Immature natural killer cell (primary cell): ENCODE results near the gene PDE6D. TPM values are rescaled to one million over a fixed set of nuclear protein-coding genes. Genes with fewer than 3 reads are reported as not detected.

Experiments
- DNase-seq, 3 donors: peaks; one replicate each; pipeline ENCODE4 v3.0.0; 2022; ENCODE audit warnings: mixed read lengths in 1 of 3
- H3K27ac Mint-ChIP-seq, 6 donors: one replicate each; pipeline ENCODE4 v1.8.0; 2020; ENCODE audit warnings: mixed read lengths in 6 of 6, mild to moderate bottlenecking in 5 of 6, inconsistent platforms in 4 of 6, moderate library complexity in 3 of 6
- H3K27me3 Mint-ChIP-seq, 3 donors: one replicate each; pipeline ENCODE4 v1.8.0; 2020 to 2021; ENCODE audit warnings: low read depth in 3 of 3, mild to moderate bottlenecking in 3 of 3, mixed read lengths in 3 of 3, moderate library complexity in 3 of 3, inconsistent platforms in 1 of 3
- H3K36me3 Mint-ChIP-seq, 3 donors: one replicate each; pipeline ENCODE4 v1.8.0; 2020; ENCODE audit warnings: mixed read lengths in 3 of 3, inconsistent platforms in 2 of 3, mild to moderate bottlenecking in 2 of 3
- H3K4me1 Mint-ChIP-seq, 2 donors: one replicate each; pipeline ENCODE4 v1.8.0; 2020; ENCODE audit warnings: inconsistent platforms in 2 of 2, mild to moderate bottlenecking in 2 of 2, mixed read lengths in 2 of 2, moderate library complexity in 1 of 2
- H3K4me3 Mint-ChIP-seq, 5 donors: one replicate each; pipeline ENCODE4 v1.8.0; 2020; ENCODE audit warnings: mild to moderate bottlenecking in 5 of 5, mixed read lengths in 5 of 5, inconsistent platforms in 3 of 5, moderate library complexity in 3 of 5
- H3K9me3 Mint-ChIP-seq, 6 donors: one replicate each; pipeline ENCODE4 v1.8.0; 2020; ENCODE audit warnings: mild to moderate bottlenecking in 6 of 6, mixed read lengths in 6 of 6, inconsistent platforms in 4 of 6, moderate library complexity in 3 of 6
- polyA plus RNA-seq, 3 donors: library from polyadenylated mRNA; unstranded; fragments of 300-500 nt; fragmentation: Illumina TruSeq; gene quantifications; one replicate each; pipeline ENCODE4 v1.2.3, GENCODE V29; 2021

Gene PDE6D
- polyA plus RNA-seq = 10 to 100 TPM; 62.2 to 84.5 (median 72.6) TPM

DNA sequence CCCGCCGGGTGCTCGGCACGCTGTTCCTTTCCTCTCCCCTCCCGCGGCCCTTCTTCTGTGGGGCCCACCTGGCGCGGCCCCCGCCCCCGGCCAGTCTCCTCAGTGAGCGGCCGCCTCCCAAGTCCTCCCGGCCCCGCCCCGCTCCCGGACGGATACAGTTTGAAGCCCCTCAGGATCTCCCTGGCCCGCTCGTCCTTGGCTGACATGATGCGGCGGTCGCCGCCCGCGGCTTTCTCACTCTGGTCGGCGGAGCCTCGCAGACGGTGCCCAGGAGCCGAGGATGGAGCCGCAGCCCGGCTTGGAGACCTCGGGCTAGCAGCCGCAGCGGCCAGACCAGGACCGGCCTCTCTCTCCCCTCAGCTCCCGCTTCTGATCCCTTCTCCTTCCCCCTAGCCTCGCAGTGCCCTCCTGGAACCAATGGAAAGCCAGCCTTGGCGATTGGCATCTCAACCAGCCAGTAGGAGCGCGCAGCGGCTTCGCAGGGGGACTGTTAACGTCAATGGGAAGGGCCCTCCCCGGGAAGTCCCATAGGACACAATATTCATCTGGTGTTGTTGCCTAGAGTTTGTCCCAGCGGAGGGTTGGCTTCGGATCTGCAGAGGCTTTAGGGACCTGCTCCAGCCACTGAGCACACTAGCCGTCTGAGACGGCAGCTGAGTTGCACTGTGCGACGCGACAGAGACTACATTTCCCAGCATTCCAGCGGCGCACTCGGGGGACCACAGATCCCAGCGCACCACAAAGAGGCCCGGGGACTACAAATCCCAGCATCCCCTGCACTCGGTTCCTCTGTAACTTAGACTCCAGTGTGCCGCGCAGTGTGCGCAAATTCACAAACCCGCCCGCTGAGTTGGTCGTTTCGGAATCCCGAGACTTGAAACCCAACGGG lies at the start of gene PDE6D:
PDE6D (minus strand) TSS at position 374 of the 889 bp plus-strand sequence; CDS start at position 206, 168 bp downstream.
- Mint-ChIP-seq H3K4me1 (peaks cover 43 to 57% of the 10 kb centered on the region in 2 donors), H3K36me3 (no peaks in the 10 kb centered on the region), H3K27ac (peak within 1 kb of the TSS; percentile 95 to 99 (median 96)), H3K27me3 (peaks cover 0 to 8% (median 4%) of the 10 kb centered on the region in 3 donors), H3K4me3 (peak within 1 kb of the TSS; percentile 96 to 100 (median 98)), H3K9me3 (no peaks in the 10 kb centered on the region)
- DNase-seq = peak; percentile 96

DNA sequence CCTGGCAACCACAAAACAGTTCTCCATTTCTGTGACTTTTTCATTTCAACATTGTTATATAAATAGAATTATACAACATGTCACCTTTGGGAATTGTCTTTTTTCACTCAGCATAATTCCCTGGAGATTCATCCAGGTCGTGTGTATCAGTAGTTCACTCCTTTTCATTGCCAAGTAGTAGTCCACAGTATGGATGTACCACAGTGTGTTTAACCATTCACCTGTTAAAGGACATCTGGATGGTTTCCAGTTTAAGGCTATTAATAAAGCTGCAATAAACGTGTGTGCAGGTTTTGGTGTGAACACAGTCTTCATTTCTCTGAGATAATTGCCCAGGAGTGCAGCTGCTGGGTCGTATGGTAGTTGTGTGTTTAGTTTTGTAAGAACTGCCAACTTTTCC lies 40.8 kb upstream of the PDE6D start:
- Mint-ChIP-seq H3K9me3 (no peaks in the 10 kb centered on the region), H3K36me3 (no peaks in the 10 kb centered on the region), H3K4me3 (no peak overlapping the region), H3K27ac (no peak overlapping the region), H3K27me3 (peaks cover 0 to 6% (median 2%) of the 10 kb centered on the region in 3 donors), H3K4me1 (no peaks in the 10 kb centered on the region)
- DNase-seq = no peak

DNA sequence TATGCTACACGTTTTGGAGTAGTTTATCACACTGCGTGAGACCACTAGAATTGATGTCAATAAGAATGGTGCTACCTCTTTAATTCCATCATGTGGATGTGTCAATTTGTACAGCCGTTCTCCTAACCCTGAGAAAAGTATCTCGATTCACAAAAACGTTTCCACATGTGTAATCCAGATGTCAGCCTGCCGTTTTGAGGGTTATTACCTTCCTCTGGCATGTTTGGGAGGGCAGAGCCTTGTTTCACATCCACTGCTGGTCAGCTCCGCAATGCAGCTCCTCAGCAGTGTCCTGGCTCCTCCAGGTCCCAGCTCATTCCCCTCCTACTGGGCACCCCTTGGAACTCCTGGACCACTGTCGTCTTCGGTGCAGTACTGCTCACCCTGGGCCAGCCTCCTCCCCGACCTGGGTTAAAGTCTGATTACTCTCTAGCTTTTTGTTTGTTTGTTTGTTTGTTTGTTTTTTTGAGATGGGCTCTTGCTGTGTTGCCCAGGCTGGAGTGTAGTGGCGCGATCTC lies 39.8 kb upstream of the PDE6D start:
- Mint-ChIP-seq H3K4me1 (no peaks in the 10 kb centered on the region), H3K27ac (no peak overlapping the region), H3K27me3 (peaks cover 0 to 6% (median 2%) of the 10 kb centered on the region in 3 donors), H3K9me3 (no peaks in the 10 kb centered on the region), H3K4me3 (no peak overlapping the region), H3K36me3 (peaks cover 0 to 4% (median 0%) of the 10 kb centered on the region in 3 donors)
- DNase-seq = no peak

DNA sequence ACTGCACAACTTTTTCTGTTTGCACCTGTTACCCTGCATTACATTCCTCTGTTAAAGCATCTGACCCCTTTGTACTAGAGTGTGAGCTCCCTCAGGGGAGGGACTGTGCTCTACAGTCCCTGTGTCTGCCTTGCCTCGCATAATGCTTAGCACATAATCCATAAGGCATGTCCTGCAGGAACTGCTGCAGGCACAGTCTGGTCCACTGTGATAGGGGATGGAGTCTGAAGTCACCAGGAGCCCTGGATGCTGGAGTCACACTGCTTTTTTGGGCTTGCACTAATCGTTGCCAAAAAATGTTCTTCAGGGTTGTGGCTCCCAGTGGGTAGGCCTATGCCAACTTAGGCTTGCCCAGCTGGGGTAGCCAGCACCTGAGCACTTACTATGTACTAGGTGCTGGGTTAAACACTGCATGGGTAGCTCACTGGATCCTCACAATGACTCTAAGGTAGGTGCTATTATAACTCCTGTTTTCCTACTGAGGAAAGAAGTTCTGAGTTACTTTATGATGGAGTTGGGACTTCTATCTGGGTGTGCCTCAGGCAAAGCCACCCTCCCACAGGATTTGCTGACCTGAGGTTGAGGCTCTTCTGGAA lies 38.5 kb upstream of the PDE6D start:
- Mint-ChIP-seq H3K9me3 (no peaks in the 10 kb centered on the region), H3K27me3 (peaks cover 0 to 6% (median 2%) of the 10 kb centered on the region in 3 donors), H3K27ac (no peak overlapping the region), H3K4me3 (no peak overlapping the region), H3K4me1 (no peaks in the 10 kb centered on the region), H3K36me3 (peaks cover 0 to 9% (median 3%) of the 10 kb centered on the region in 3 donors)
- DNase-seq = no peak

DNA sequence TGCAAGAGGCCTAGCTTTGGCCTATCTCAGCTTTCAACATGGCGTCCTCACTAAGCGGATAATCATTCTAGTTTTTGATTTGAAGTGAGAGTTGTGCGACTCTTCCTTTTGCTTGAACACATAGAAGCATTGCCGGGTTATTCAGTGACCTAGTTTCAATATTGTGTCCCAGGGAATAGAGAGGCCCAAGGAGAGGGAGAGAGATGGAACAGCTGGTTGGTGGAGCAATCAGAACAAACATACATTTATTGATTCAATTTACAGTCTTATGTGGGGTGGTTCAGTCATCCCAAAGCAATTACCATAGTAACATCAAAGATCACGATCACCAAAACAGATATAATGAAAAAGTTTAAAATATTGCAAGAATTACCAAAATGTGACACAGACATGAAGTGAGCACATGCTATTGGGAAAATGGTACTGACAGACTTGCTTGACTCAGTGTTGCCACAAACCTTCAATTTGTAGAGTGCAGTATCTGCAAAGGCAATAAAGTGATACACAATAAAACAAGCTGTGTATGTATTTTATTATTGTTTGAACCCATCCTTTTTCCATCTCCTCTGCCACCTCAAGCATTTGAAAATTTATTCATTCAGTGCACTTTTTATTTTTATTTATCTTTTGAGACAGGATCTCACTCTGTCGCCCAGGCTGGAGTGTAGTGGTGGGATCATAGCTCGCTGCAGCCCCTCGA lies 35.4 kb upstream of the PDE6D start:
- peak overlapping the region in 1 of 6 donors; percentile 14 for H3K27ac Mint-ChIP-seq
- DNase-seq = no peak
- peaks cover 0 to 2% (median 0%) of the 10 kb centered on the region in 3 donors for H3K27me3 Mint-ChIP-seq

DNA sequence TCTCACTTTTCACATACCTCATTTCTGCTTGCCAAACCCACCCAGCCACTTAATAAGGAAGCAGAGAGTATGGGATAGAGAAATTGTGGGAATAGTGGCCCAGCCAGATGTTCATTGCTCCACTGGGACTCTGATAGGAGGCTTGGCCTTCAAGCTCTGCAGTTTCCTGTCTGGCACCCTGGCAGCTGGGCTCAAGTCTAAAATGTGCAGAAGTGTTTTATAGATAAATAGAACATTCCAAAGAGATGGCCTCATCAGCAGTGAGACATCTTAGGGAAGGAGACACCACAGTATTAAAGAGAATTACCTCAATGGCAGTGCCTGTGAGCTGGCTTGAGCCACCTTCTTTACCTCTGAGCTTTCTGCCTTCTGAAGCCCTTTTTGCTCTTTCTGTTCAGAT lies 29.8 kb upstream of the PDE6D start:
- no peak overlapping the region for H3K4me3 Mint-ChIP-seq
- DNase-seq = no peak
- H3K9me3 Mint-ChIP-seq = no peaks in the 10 kb centered on the region
- H3K27ac Mint-ChIP-seq = no peak overlapping the region
- H3K27me3 Mint-ChIP-seq = no peaks in the 10 kb centered on the region
- H3K36me3 Mint-ChIP-seq = peaks cover 9 to 32% (median 9%) of the 10 kb centered on the region in 3 donors
- no peaks in the 10 kb centered on the region for H3K4me1 Mint-ChIP-seq

More for the DNA sequence above, 35.4 kb upstream of the PDE6D start:
- H3K9me3 Mint-ChIP-seq = no peaks in the 10 kb centered on the region
- no peak overlapping the region for H3K4me3 Mint-ChIP-seq
- peaks cover 9 to 13% (median 10%) of the 10 kb centered on the region in 3 donors for H3K36me3 Mint-ChIP-seq
- no peaks in the 10 kb centered on the region for H3K4me1 Mint-ChIP-seq

DNA sequence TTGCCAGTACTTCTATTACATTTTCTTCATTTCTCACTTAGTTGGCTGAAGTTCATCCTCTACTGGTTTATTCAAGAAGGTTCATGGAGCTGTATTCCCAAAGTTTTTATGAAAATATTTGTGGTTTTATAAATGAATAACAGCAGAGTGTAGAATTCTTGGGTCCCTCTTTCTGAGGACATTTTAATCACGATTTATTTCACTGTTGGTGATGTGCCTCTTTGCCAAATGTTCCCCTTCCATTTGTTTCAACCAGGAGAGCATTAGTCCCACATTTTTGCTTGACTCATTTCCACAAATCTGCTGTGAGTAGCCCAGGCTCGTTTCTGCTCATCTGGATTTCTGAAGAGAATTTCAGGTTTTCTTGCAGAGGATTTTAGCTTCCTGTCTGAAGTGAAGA lies 25.9 kb upstream of the PDE6D start:
- Mint-ChIP-seq H3K27me3 (no peaks in the 10 kb centered on the region), H3K4me3 (no peak overlapping the region), H3K27ac (no peak overlapping the region), H3K9me3 (no peaks in the 10 kb centered on the region), H3K4me1 (peaks cover 2 to 9% of the 10 kb centered on the region in 2 donors), H3K36me3 (peaks cover 3 to 33% (median 10%) of the 10 kb centered on the region in 3 donors)
- no peak for DNase-seq

DNA sequence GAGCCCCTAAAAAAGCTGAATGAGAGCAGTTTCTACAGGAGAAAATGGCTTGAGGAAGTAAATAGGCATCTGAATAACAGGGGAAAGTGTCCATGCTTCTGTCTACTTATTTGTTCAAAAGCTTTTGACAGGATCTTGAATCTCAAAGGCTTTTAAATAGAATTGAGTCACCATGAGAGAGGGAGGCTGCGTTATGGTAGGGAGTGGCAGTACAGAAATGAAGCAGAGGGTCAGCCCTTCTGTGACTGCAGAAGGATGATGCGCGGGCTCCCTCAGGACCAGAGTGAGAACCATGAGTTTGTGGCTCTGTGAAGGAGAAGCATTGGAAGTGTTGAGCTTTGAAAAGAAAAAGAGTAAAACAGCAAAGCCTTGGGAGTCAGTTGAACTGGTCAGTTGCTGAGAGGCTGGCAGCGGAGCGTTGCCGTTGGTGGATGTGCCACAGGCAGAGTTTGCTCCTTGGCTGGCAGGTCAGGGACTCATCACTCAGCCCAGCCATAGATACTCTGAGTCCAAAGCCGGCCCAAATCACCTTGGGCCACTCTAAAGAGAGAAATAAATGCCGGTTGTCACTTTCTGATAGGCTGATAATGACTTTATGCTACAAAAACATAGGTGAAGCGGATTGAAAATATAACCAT lies 22.5 kb upstream of the PDE6D start:
- peak overlapping the region in 1 of 6 donors; percentile 3 for H3K27ac Mint-ChIP-seq

DNA sequence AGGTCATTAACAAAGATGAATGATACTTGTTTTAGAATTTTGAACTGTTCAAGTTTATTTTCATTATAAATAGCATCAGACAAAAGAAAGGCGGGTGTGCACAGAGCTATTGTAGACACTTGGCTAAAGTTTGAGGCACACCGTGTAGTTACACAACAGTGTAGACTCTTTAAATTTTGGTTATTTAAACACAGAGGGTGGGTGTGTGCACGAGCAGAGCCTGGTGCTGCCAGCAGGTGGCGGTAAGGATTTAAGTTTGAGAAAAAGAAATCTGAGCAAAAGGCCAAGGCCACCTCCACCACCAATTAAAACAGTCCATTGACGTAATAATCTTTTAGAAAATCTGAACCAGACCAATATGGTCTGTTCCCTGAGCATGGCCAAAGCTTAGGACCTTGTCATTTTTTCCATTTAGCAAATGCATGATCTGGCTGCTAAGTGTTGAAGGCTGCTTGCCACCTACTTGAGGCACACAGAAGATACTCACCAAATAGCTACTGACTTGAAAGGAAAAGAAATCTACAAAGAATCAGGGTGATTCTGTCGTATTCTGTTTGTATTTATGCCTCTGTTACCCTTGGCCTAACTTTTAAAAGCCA lies 19.5 kb upstream of the PDE6D start:
- Mint-ChIP-seq H3K4me1 (peaks cover 2 to 9% of the 10 kb centered on the region in 2 donors), H3K27me3 (peaks cover 0 to 2% (median 0%) of the 10 kb centered on the region in 3 donors), H3K36me3 (peaks cover 14 to 48% (median 27%) of the 10 kb centered on the region in 3 donors), H3K9me3 (no peaks in the 10 kb centered on the region), H3K4me3 (no peak overlapping the region), H3K27ac (no peak overlapping the region)
- DNase-seq = peak in 1 of 3 donors; percentile 7

More for the DNA sequence above, 22.5 kb upstream of the PDE6D start:
- Mint-ChIP-seq H3K4me3 (no peak overlapping the region), H3K4me1 (peaks cover 2 to 9% of the 10 kb centered on the region in 2 donors), H3K36me3 (peaks cover 6 to 39% (median 18%) of the 10 kb centered on the region in 3 donors), H3K9me3 (no peaks in the 10 kb centered on the region), H3K27me3 (no peaks in the 10 kb centered on the region)
- no peak for DNase-seq

DNA sequence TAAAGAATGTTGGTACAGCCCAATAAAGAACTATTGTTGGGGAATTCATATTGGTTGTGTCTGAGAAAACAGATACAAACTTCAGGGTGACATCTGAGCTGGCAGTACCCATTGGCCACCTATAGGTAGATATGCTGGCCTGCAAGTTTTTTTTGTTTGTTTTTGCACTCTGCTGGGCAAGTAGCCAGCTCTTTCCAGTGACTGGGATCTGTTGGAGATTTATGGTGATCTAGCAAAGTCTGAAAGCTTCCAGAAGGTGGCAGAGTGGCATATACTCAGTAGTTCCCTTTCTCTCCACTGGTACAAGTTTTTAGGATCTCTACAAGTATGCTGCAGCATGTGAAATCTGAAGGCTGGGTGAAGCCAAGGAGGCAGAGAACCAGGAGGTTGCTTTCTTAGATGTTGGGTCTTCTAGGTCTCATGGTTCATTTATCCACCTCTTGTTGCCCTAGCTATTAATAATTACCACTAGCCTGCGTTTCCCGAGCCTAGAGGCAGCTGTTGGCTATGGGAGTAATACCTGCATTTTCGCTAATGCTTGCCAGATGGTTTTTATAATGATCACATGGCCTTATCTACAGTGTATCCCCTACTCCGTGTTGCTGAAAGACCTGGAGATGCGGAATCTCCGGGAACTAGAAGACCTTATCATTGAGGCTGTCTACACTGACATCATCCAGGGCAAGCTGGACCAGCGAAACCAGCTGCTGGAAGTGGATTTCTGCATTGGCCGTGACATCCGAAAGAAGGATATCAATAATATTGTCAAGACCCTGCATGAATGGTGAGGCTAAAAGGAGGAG lies 14.6 kb upstream of the PDE6D start:
- Mint-ChIP-seq H3K9me3 (no peaks in the 10 kb centered on the region), H3K27ac (no peak overlapping the region), H3K36me3 (peaks cover 25 to 56% (median 27%) of the 10 kb centered on the region in 3 donors), H3K27me3 (peaks cover 0 to 2% (median 0%) of the 10 kb centered on the region in 3 donors), H3K4me3 (no peak overlapping the region), H3K4me1 (peaks cover 4 to 15% of the 10 kb centered on the region in 2 donors)
- DNase-seq = no peak

DNA sequence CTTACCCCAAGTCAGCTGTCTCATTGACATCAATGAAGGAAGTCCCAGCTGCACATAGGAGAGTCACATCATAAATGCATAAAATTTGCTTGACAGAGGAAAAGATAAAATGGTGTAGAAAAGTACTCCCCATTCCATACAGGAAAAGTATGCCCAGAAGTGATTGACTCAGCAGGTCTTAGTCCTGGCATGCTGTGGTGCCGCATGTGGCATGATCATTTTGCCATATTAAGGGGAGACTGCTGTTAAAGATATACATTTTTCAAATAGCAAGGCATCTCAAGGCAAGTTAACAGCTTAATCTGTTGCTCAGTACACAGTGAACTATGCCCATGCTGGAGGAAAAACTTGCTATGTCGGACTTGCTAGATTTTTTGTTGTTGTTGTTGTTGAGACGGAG lies 13.3 kb upstream of the PDE6D start:
- H3K4me1 Mint-ChIP-seq = peaks cover 4 to 23% of the 10 kb centered on the region in 2 donors
- peaks cover 25 to 48% (median 26%) of the 10 kb centered on the region in 3 donors for H3K36me3 Mint-ChIP-seq
- H3K9me3 Mint-ChIP-seq = no peaks in the 10 kb centered on the region
- no peak overlapping the region for H3K4me3 Mint-ChIP-seq
- DNase-seq = no peak
- no peak overlapping the region for H3K27ac Mint-ChIP-seq
- H3K27me3 Mint-ChIP-seq = peaks cover 0 to 4% (median 0%) of the 10 kb centered on the region in 3 donors

DNA sequence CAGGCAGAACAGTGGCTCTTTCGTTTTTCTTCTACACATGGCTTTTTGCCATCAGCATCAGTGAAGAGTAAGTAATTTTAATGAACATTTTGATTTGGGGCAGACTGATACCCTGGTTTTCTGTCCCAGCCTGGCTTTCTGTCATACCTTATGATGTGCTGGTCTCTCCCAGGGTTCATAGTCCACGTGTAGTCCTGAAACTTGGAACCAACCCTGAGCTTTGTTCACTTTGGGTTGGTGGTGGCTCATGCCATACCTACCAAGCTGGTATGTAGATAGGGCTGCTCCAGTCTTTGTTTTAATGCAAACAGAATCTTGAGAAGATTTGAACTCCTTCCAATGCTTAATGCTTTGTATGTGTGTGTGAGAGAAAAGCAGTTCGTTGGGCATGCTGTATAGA lies 10.0 kb upstream of the PDE6D start:
- no peak overlapping the region for H3K4me3 Mint-ChIP-seq
- H3K9me3 Mint-ChIP-seq = no peaks in the 10 kb centered on the region
- DNase-seq = no peak
- peaks cover 23 to 49% of the 10 kb centered on the region in 2 donors for H3K4me1 Mint-ChIP-seq
- H3K27me3 Mint-ChIP-seq = peaks cover 0 to 6% (median 0%) of the 10 kb centered on the region in 3 donors
- peak overlapping the region in 1 of 6 donors; percentile 69 for H3K27ac Mint-ChIP-seq
- H3K36me3 Mint-ChIP-seq = peaks cover 10 to 22% (median 19%) of the 10 kb centered on the region in 3 donors
